Daoy (cell line): ENCODE measurements around the gene WDR86. TPM values are rescaled to one million over a fixed set of nuclear protein-coding genes. Genes with fewer than 3 reads are reported as not detected.

Experiments
- DNase-seq: peaks from one replicate; pipeline ENCODE4 v3.0.0-alpha.2; 2015; ENCODE audit warnings: low read depth
- total RNA-seq: library from RNA; depleted of rRNA; stranded (reverse); fragments of >200 nt; shearing (Covaris generic); gene quantifications from 2 replicates; pipeline ENCODE4 v1.2.3, GENCODE V29; 2014

WDR86 gene
- total RNA-seq, 1 experiment from 2014 or later = 0.06 TPM

DNA sequence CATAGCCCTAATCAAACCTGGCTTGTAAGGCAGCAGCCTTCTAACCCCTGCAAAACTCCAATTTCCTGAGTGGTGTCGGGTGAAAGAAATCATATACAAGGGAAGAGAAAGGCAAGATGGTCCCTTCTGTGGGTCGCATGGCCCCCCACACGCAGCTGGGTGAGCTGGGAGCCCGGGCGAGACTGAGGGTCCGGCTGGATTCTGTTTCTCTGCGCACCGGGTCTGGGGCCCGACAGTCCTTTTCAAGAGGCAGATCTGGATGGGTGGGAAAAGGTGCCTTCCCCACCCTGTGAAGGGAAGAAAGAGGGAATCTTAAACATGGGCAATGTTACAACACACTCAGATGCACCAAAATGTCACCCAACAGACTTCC lies 18.5 kb downstream of the WDR86 start:
- DNase-seq = no peak

DNA sequence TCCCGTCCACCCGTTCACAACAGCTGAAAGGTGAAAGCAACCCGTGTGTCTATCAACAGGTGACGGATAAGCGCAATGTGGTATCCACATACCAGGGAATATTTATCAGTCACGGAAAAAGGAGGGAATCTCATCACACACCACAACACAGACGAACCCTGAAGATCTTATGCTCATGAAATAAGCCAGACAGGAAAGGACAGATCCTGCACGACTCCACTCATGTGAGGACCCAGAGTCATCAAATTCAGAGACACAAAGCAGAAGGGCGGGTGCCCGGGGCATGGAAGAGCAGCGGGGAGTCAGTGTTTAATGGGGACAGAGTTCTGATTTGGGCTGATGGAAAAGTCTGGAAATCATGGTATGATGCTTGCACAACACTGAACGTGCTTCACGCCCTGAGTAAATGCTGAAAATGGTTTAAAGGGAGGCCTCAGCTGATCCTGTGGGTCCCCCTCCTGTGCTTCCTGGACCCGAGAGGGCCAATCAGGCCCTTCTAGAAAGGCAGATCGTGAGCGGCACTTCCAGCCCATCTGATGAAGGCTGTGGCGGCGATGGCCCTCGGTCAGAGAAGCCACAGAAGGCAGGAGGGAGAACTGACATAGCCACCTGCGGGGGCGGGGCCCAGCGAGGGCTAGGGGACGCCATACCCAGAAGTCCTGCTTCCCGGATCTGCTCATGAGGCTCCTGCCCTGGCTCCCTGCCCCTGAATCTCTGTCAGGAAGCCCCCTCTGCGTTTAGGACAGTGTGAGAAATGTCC lies 19.1 kb downstream of the WDR86 start:
- no peak for DNase-seq

DNA sequence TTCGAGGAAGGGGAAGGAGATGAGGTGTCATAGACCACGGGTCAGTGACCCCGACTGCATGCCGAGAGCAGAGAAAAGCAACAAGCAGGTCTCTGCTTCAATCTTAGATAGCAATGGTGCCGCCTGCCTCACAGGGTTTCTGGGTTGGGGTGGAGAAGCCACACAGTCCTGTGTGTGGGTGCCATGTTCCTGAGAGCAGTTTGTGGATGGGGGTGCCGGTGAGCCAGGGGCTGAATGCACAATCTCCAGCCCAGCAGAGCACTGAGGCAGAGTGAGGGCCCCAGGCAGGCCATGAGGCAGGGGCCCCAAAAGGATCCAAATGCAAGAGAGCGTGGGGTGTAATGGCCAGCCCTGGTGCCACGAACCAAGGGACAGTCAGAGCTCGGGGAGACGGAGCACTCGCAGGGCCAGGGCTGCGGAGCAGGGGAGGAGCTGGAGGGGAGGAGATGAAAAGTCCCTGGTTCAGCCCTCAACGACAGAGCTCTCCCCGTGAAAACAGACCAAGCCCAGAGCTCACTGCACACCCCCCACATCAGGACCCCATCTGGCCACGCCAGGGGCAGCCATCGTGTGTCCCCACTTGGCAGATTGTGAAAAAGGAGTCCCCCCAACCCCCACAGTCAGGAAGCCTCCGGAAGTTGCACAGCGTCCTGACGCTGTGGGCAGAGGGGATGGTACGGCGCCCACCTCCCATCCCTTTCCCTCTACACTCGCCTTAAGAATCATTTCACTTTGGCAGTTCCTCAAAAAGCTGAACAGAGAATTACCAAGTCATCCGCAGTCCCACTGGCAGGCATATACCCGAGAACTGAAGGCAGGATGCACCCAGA lies 19.9 kb downstream of the WDR86 start:
- no peak for DNase-seq

DNA sequence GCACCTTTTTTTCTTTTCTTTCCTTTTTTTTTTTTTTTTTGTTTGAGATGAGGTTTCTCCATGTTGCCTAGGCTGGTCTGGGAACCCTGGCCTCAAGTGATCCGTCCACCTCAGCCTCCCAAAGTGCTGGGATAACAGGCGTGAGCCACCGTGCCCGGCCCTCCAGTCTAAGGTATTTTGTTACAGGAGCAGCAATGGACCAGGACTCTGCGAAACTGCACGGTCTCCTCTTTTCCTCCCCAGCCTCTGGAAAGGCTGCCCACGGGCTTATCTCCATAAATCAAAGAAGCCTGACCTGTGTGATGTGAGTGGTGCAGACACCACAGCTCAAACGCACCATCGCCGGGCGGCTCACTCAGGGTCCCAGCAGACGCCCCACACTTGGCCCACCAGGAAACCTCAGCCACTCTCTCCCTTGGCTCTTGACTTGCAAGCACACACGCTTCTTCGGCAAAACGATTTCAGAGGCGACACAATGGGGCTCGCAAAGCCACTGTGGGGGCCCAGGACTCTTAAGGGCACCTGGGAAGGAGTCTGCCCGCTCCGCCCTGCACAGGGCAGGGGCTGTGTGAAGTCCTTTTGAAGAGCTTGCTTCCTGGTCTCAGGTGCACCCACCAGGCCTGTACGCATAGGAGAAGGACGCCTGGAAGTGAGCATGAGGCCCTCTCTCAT lies 20.6 kb downstream of the WDR86 start:
- DNase-seq = no peak

DNA sequence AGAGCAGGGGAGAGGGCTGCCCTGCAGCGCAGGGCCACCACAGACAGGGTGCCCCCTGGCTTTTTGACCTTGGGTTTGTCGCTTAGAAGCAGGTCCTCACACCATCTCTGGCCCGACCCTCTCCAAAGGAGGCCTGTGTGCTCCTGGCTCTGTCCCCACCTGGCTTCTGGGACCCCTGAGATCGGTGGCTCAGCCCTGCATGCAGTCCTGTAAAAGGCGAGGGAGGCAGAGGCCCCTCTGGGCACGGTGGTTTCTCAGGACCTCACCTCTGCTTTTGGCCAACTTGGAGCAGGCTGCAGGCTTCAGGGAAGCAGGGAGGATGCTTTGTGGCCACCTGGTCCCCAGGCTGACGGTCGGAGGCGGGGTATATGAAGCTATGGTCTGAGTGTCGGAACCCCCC lies 21.4 kb downstream of the WDR86 start:
- no peak for DNase-seq

DNA sequence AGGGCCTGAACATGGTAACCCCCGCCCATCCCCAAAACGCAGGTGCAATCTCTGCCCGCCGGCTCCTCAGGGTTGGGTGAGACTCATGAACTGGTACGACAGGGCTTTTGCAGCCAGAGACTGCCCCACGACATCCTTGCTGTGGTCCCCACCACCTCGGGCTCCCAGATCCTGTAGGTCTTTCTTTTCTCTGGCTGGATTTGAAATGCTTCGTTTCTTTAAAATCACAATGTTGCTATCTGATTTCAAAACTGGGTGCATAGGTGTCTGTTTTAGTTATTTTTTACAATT lies 21.9 kb downstream of the WDR86 start:
- no peak for DNase-seq

DNA sequence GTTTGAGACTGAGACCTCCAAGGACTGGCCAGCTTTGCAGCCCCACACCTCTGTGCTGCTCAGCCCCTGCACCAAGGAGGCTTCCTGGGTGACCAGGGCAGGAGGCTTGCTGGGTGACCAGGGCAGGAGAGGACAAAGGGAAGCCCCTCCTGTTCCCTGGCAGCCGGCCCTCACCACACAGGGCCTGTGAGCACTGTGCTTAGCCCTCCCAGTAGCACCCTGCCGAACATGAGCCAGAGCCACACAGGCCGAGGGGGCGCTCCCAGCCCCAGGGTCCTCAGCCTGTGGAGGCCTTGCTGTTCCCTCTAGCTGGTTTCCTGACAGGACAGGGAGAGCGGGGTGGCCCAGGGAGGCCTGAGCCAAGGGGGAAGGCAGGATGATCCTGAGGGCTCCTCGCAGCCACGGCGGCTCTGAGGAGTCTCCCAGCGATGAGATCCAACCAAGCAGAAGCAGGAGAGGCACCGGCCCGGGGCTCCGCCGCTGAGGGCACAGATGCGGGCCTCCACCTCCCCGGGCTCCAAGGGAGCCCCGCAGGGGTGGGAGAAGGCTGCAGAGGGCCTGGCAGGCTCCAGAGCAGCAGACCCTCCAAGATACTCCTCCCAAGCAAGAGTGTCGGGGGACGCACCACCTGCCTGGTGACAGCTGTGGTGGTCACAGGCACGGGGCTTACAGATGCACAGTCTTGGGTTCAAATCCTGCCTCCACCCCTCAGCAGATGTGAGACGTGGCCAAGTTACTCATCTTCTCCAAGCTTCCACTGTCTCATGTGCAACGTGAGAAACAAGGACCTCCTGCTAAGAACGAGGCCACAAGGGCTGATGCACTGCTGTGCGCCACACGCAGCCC lies 22.5 kb downstream of the WDR86 start:
- DNase-seq = no peak

DNA sequence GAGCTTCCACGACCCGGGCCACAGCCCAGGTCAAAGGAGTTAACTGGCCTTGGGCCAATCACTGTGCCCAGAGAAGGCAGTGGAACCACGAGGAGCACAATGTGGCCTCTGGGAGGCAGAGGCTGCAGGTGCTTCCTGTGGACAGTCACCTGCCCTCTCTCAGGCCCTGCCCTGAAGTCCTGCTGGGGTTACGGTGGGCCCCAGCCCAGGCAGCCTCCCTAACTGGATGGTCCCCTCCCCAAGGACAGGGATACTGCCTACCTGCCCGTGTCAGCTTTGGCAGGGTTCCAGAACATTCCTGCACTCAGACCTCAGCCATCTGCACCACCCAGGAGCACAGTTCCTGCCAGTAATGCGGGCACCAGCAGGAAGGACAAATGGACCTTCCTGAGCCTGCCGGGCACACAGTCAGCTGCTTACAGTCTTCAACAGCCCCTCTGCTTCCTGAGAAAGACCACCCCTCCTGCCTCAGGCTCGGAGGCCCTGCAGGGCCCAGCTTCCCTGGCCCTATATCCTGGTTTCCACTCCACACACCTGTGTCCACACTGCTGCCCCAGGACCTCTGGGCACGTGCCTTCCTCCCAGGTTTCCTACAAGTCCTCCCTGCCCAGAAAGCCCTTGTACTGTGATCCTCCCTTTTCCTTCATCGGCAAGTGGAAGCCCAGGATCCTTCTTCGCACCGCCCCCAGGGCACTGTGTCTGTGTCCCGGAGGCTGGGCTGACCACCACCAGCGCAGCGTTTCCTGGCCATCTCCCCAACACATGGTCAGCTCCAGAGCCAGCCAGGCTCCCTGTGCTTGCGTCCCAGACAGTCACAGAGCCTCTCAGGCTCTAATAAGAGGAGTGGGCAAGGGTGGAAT lies 23.3 kb downstream of the WDR86 start:
- no peak for DNase-seq

DNA sequence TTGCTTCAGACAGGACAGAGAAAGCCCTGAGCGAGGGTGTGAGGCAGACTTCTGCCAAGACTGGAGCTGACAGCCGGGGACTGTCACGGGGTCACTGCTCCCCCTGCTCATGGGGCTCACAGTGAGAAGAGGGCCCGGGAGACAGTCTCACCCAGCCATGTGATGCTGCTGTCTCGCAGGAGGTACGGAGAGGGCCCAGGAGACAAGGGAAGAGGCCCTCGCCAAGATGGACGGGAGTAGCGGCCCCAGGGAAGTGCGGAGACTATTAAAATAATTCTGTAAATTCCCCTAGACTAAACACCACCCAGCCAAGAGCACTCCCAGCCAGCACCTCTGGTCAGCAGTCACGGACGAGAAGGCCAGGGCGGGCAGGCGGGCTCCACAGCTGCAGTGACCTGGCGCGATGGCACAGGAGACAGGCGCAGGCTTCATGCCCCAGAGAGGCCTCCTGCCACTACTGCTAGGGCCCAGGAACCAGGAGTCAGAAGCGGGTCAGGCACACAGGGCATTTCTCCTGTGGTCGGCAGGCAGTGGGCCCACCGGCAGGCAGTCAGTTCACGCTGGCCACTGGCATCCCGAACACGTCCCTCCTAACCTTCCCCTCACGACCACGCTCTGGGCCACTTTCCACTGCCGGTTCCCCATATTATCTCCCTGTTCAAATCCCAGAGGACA lies 24.1 kb downstream of the WDR86 start:
- DNase-seq = no peak

DNA sequence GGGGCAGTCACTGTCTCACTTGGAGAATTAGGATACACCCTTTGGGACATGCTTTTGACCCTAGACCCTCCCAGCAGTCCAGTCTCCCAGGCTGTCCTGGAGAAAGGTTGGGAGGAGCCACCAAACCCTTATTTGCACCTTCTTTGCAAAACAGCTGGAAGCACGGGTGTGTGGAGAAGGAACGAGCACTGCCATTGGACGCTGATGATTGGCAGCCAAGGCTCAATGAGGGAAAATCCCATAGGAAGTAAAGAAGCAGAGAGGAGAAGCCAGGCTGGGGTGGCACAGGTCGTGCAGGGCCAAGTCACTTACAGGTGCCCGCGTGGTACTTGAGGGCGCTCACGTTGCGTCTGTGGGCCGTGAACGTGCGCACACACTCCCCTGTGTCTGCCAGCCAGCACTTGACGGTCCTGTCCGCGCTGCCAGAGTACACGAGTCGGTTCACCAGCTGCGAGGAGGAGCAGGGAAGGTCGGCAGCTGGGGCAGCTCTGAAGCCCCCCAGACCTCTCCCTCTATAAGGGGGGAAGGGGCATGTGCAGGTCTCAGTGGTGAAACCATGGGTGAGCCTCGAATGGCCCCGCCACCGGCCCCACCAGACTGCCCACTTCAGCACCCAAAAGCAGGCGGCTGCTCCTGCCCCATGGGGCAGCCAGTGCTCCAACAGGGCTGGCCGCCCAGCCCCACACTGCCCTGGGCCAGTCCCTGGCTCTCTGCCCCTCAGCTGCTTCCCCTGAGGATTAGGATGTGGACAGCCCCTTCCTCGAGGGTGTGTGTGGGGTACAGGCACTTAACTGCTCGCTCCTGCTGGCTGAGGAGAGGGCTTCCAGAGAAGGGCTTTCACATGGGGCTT lies 24.8 kb downstream of the WDR86 start:
- DNase-seq = no peak

DNA sequence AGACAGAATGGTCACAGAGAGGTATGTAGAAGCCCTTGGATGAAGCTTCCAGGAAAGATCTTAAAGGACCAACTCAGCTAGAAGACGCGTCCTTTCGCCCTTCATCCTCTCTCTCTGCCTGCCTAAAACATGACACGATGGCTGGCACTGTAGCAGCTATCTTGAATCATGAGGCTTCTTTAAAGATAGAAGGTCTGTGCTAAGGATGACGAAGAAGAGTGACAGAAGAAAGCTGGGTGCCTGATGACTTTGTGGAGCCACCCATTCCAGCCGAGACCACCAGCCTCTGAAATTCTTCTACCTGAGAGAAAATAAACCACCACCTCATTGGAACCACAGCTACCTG lies 25.5 kb downstream of the WDR86 start:
- DNase-seq = no peak

DNA sequence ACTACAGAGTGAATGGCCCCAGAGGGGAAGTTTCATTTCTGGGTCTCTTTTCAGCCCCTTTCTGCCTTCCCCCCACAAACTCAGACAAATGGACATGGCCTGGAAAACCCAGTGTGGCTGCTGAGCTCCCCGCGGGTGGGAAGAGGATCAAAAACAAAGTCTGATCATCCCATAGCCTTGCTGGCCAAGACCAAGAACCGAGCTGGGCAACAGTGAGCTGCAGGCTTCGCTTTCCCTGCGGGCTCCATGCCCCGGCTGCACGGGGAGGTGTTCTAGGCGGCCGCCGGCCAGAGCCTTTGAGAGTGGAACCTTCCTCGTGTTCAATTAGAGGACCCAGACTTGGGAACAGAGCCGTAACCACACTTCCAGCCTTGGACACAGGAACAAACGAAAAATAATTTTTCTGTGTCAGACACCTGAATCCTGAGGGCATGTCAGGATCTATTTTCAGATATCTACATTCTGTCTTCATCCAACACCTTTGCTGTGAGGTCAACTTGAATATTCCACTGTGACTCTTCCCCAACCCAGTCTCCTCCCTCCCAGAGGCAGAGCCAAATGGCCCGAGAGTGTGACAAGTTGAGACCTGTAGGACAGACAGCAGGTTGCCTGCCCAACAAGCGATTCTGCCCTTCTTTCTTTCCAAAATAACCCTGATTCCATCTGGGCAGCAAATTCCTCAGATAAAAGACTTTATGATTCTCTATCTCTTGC lies 26.0 kb downstream of the WDR86 start:
- DNase-seq = no peak

DNA sequence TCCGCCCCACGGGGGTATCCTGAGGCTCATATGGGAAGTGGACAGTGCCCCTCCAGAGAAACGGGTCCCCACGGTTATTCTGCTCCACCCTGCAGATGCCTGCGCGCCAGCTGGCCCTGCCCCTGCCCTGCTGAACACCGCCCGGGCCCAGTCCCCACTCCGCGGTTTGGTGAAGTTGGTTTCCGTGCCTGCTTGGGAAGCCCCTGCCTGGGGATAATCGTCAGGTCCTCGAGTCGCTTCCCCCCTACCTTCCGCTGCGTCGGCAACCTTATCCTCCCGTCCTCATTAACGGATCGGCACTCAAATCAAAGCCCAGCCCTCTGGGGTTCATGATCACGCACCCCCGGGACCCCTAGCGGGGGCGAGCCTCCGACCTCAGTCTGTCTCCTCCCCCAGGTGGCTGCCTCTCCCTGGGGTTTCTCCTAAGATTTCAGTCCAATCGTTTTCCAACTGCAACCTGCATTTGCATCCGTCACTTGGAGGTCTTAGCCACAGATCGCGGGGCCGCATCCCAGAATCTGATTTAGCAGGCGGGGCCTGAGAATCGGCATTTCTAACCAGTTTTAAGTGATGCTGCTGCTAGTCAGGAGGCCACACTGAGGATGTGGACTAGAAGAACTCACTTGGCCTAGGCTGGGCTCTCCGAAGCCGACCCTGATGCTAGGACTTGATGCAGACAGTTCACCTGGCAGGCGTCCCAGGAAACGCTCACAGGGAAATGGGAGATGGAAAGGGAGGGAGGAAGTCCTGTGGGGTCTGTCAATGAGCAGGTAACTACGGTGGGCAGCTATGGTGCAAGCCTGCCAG lies 27.6 kb downstream of the WDR86 start:
- DNase-seq = no peak

DNA sequence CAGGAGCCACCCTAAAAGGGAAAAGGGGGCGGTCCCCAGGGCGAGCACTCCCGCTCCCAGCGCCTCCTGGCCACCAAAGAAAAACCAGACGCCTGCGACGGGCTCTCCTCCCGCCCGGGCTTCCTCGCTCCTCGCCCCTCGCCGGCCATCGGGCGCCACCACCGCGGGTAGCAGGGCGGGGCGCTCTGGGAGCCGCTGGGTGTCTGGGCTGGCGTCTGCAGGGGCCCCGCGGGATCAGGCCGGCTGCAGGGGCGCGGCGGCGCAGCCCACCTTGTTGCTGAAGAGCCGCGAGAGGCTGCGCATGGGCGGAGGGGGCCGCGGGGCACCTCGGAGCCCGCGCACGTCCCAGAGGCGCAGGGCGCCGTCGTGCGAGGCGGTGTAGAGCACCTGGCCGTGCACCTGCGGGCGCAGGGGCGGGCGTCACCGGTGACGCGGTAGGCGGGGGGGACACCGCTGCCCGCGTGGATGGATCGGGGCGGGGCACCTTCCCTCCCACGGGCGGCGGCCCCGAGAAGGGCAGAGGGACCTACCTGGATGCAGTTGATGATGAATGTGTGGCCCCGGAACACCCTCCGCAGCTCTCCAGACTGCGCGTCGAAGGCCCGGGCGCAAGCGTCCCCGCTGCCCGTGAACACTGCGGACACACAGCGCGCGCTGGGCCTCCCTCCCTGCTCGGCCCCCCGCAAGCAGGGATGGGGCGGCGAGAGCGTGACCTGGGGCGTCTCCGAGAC lies 28.3 kb downstream of the WDR86 start:
- no peak for DNase-seq

DNA sequence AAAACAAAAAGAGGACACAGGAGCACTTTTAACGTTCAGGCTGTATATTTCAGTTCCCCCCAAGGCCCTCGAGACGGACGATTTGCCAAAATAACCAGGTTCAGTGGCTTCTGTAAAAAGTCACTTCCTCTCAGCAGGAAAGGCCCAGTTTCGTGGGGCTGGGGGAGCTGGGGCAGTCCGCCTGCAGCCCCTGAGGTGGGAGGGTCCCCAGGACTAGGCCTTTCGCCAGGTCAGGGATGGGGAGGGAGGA lies 28.8 kb downstream of the WDR86 start:
- DNase-seq = no peak

DNA sequence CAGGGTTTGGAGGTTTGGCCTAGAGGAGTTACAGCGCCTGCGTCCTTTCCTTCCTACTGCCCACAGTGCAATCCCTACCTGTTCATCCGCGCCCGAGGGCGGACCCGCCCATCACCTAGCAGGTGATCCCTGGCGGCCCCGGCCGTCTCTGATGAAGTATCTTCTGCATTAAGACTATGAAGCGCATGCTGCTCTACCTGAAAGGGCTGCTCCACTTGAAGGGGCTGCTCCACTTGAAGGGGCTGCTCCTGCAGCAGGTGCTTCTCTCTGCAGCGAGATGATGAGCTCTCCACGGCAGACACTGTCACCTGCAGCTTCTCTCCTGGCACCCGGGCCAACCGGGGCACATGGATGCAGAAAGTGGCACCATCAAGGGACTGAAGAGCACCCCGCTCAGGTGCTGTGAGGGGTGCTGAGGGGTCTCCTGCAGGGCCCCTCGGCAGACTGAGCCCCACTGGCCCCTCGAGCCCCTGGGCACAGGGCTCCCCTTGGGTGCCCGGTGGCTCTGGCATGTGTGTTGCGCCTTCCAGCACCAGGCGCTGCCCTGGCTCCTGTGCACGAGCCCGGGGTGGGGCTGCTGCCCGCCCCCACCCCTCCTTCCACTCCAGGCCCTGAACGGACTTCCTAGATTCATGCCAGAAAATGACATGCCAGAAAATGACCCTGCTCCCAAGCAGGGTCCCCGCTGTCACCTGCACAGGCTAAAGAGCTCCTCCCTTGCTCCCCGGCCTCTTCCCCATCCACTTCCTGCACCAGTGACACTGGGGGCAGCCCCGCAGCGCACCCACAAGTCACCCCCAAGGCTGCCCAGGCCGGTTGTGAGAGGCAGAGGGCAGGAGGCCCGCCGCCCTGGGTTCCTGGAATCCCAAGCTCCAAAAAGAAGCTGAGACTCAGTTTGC lies 29.4 kb downstream of the WDR86 start:
- no peak for DNase-seq
